HEK293T (cell line): ENCODE results near the gene IL4I1.

Source experiments
- ARNT ChIP-seq: fragments of 450-650 bp; IDR thresholded peaks from 2 replicates; pipeline ENCODE4 v1.6.1; 2017; ENCODE audit warnings: mild to moderate bottlenecking
- CTBP1 ChIP-seq: fragments of 450-650 bp; IDR thresholded peaks from 2 replicates; pipeline ENCODE4 v1.6.1; 2016; ENCODE audit warnings: borderline replicate concordance
- ELF4 ChIP-seq: fragments of 450-650 bp; IDR thresholded peaks from 2 replicates; pipeline ENCODE4 v1.6.1; 2017; ENCODE audit warnings: antibody characterized with exemption
- FOXA1 ChIP-seq: fragments of 450-650 bp; IDR thresholded peaks from 2 replicates; pipeline ENCODE4 v1.6.1; 2016; ENCODE audit warnings: mild to moderate bottlenecking
- FOXK2 ChIP-seq: fragments of 450-650 bp; IDR thresholded peaks from 2 replicates; pipeline ENCODE4 v1.6.1; 2016; ENCODE audit warnings: mild to moderate bottlenecking
- FOXM1 ChIP-seq: fragments of 450-650 bp; IDR thresholded peaks from 2 replicates; pipeline ENCODE4 v1.6.1; 2017; ENCODE audit warnings: mild to moderate bottlenecking, borderline replicate concordance
- HDGF ChIP-seq: fragments of 450-650 bp; IDR thresholded peaks from 2 replicates; pipeline ENCODE4 v1.6.1; 2017; ENCODE audit warnings: antibody characterized with exemption, borderline replicate concordance
- LEF1 ChIP-seq: fragments of 450-650 bp; IDR thresholded peaks from 2 replicates; pipeline ENCODE4 v1.6.1; 2017; ENCODE audit warnings: mild to moderate bottlenecking, borderline replicate concordance
- NFRKB ChIP-seq: fragments of 450-650 bp; IDR thresholded peaks from 2 replicates; pipeline ENCODE4 v1.6.1; 2016; ENCODE audit warnings: mild to moderate bottlenecking, moderate library complexity
- SP1 ChIP-seq: fragments of 450-650 bp; IDR thresholded peaks from 2 replicates; pipeline ENCODE4 v1.6.1; 2017
- SUZ12 ChIP-seq: fragments of 450-650 bp; IDR thresholded peaks from 2 replicates; pipeline ENCODE4 v1.6.1; 2016; ENCODE audit warnings: mild to moderate bottlenecking
- TARDBP ChIP-seq: fragments of 450-650 bp; IDR thresholded peaks from 2 replicates; pipeline ENCODE4 v1.6.1; 2016
- ZNF384 ChIP-seq: fragments of 450-650 bp; IDR thresholded peaks from 2 replicates; pipeline ENCODE4 v1.6.1; 2016

DNA sequence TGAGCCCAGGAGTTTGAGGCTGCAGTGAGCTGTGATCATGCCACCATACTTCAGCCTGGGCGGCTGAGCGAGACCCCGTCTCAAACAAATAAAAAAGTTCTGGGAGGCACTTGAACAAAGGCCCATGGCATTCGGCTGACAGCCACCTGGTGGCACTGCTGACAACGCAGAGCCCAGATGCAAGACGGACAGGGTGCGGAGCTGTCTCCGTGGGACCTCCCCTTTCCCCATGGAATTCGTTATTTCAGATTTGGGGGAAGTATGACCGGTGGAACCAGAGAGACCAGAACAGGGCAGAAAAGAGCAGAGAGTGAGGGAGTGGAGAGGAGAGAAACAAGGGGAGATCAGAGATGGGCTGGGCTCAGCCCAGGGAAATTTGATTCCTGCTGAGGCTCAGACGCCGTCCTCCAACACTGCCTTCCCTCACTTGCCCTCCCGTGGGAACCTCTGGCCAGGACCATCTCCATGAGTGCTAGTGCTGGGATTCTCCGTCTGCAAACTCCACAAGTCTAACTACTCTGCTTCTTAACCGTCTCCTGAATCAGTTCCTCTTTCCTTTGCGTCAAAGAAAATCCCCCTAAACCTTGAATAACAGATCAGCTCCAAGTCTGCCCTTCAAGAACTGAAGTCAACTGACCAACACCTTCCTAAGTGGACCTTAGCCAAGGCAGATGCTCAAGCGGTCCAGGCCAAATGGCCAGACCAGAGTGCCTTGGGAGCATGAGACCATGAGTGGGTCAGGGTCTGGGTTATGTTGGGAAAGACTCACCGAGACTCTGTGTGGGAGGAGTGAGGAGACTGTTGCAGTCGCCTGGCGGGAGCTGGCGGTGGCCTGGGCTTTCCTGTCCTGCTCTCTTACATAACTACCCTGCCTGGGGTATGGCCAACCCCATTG, 20.4 kb upstream of the IL4I1 start:
- no peak for TF ChIP-seq NFRKB
- TF ChIP-seq FOXK2: no peak
- no peak for TF ChIP-seq SUZ12
- no peak for TF ChIP-seq SP1
- no peak for TF ChIP-seq FOXA1
- TF ChIP-seq LEF1: no peak
- no peak for TF ChIP-seq ELF4
- no peak for TF ChIP-seq CTBP1
- TF ChIP-seq ZNF384: no peak
- no peak for TF ChIP-seq FOXM1
- TF ChIP-seq ARNT: no peak
- no peak for TF ChIP-seq HDGF
- no peak for TF ChIP-seq TARDBP
